Measurements from ENCODE around the gene LSAMP. TPM values are rescaled to one million over a fixed set of nuclear protein-coding genes. Genes with fewer than 3 reads are reported as not detected.

The LSAMP gene
- total RNA-seq, 1 donor from 2014 or later: 24.6 TPM

- Histone ChIP-seq H3K27me3 (no peaks in the 10 kb centered on the region), H3K4me3 (no peak overlapping the region), H3K36me3 (no peaks in the 10 kb centered on the region), H3K9me3 (no peaks in the 10 kb centered on the region), H3K27ac (no peak overlapping the region), H3K4me1 (no peaks in the 10 kb centered on the region)
- TF ChIP-seq CTCF (IDR thresholded peaks at IDR 0.05): no peak
- ATAC-seq: no peak
- no peak for DNase-seq
- intact Hi-C loops (cut with DNase I): no loop called here
Measured at GRCh38 chr3:116051040-116051439, 394.2 kb downstream of the LSAMP start.

- no peak for TF ChIP-seq CTCF (IDR thresholded peaks at IDR 0.05)
- ATAC-seq (no peak), DNase-seq (no peak)
- no peaks in the 10 kb centered on the region for H3K36me3 ChIP-seq
- no peaks in the 10 kb centered on the region for H3K27me3 ChIP-seq
- intact Hi-C loops (cut with DNase I): no loop called here
- H3K4me1 ChIP-seq: no peaks in the 10 kb centered on the region
- H3K27ac ChIP-seq: no peak overlapping the region
- no peaks in the 10 kb centered on the region for H3K9me3 ChIP-seq
- H3K4me3 ChIP-seq: no peak overlapping the region
Measured at GRCh38 chr3:116050311-116050915, 394.9 kb downstream of the LSAMP start.

- Histone ChIP-seq H3K36me3 (no peaks in the 10 kb centered on the region), H3K27me3 (no peaks in the 10 kb centered on the region), H3K4me3 (no peak overlapping the region), H3K27ac (no peak overlapping the region), H3K4me1 (no peaks in the 10 kb centered on the region), H3K9me3 (no peaks in the 10 kb centered on the region)
- no peak for DNase-seq
- TF ChIP-seq CTCF (IDR thresholded peaks at IDR 0.05): no peak
- no peak for ATAC-seq
- intact Hi-C loops (cut with DNase I): no loop called here
Measured at GRCh38 chr3:116048991-116049390, 396.3 kb downstream of the LSAMP start.

GRCh38 chr3:116046350-116046749, 398.9 kb downstream of the LSAMP start:
- intact Hi-C loops (cut with DNase I): no loop called here
- TF ChIP-seq CTCF (IDR thresholded peaks at IDR 0.05): no peak

GRCh38 chr3:116045314-116045713, 400.0 kb downstream of the LSAMP start:
- no peaks in the 10 kb centered on the region for H3K9me3 ChIP-seq
- no peak for ATAC-seq
- intact Hi-C loops (cut with DNase I): no loop called here
- no peaks in the 10 kb centered on the region for H3K4me1 ChIP-seq
- H3K27ac ChIP-seq: no peak overlapping the region
- H3K27me3 ChIP-seq: no peaks in the 10 kb centered on the region
- no peak for TF ChIP-seq CTCF (IDR thresholded peaks at IDR 0.05)
- DNase-seq: no peak
- no peak overlapping the region for H3K4me3 ChIP-seq
- no peaks in the 10 kb centered on the region for H3K36me3 ChIP-seq

More at GRCh38 chr3:116046350-116046749, 398.9 kb downstream of the LSAMP start:
- Histone ChIP-seq H3K4me1 (no peaks in the 10 kb centered on the region), H3K9me3 (no peaks in the 10 kb centered on the region), H3K27ac (no peak overlapping the region), H3K36me3 (no peaks in the 10 kb centered on the region), H3K4me3 (no peak overlapping the region), H3K27me3 (no peaks in the 10 kb centered on the region)
- ATAC-seq (no peak), DNase-seq (no peak)

GRCh38 chr3:116040152-116040551, 405.1 kb downstream of the LSAMP start:
- Histone ChIP-seq H3K4me1 (no peaks in the 10 kb centered on the region), H3K27me3 (no peaks in the 10 kb centered on the region), H3K27ac (no peak overlapping the region), H3K4me3 (no peak overlapping the region), H3K36me3 (no peaks in the 10 kb centered on the region), H3K9me3 (no peaks in the 10 kb centered on the region)
- no peak for TF ChIP-seq CTCF (IDR thresholded peaks at IDR 0.05)
- DNase-seq (no peak), ATAC-seq (no peak)
- intact Hi-C loops (cut with DNase I): no loop called here

Measured in upper lobe of right lung (tissue), 1 donor.